ENCODE measurements around the gene ACVR1.

- TF ChIP-seq MAX (IDR thresholded peaks at IDR 0.05; ENCODE audit: low read depth) (no peak), USF1 (IDR thresholded peaks at IDR 0.05; ENCODE audit: borderline replicate concordance, low read depth) (no peak), RAD21 (IDR thresholded peaks at IDR 0.05; ENCODE audit: low read length) (no peak), CTCF (IDR thresholded peaks at IDR 0.05) (peak; percentile 22)
Measured at GRCh38 chr2:157751462-157752058, 124.6 kb downstream of the ACVR1 start.

Measured in SK-N-SH (cell line).